GM23338 (cell line): Measurements from ENCODE around the gene SOX9. TPM values are rescaled to one million over a fixed set of nuclear protein-coding genes. Genes with fewer than 3 reads are reported as not detected.

Experiments used
- ATAC-seq: fragments of 200-7000 bp; cut with Tn5 transposase; 3 replicates; pipeline ENCODE4 v1.9.1; 2020
- DNase-seq: peaks from one replicate; pipeline ENCODE4 v3.0.0-alpha.2; 2015; ENCODE audit warnings: low spot score
- H2AFZ ChIP-seq: fragments of 200-600 bp; sonication (generic); 2 replicates; pipeline ENCODE4 v1.8.0; 2016; ENCODE audit warnings: antibody characterized with exemption, mild to moderate bottlenecking, moderate library complexity
- H3F3A ChIP-seq: fragments of 200-600 bp; sonication (generic); replicated peaks from 2 replicates; pipeline ENCODE4 v1.8.0; 2017; ENCODE audit warnings: antibody characterized with exemption, mixed run types, low read depth
- H3K27ac ChIP-seq: fragments of 200-600 bp; sonication (generic); 2 replicates; pipeline ENCODE4 v1.6.1; 2016; ENCODE audit warnings: low read depth
- H3K27me3 ChIP-seq: fragments of 200-600 bp; sonication (generic); 2 replicates; pipeline ENCODE4 v1.8.0; 2016; ENCODE audit warnings: mild to moderate bottlenecking, mixed run types, moderate library complexity; ENCODE audit not compliant: insufficient read depth
- H3K36me3 ChIP-seq: fragments of 200-600 bp; sonication (generic); 2 replicates; pipeline ENCODE4 v1.8.0; 2016; ENCODE audit warnings: mild to moderate bottlenecking; ENCODE audit not compliant: insufficient read depth
- H3K4me1 ChIP-seq: fragments of 200-600 bp; sonication (generic); 2 replicates; pipeline ENCODE4 v1.8.0; 2016; ENCODE audit warnings: mild to moderate bottlenecking, moderate library complexity; ENCODE audit not compliant: insufficient read depth
- H3K4me2 ChIP-seq: fragments of 200-600 bp; sonication (generic); 2 replicates; pipeline ENCODE4 v1.7.1; 2017; ENCODE audit warnings: mixed run types
- H3K4me3 ChIP-seq: fragments of 200-600 bp; sonication (generic); 2 replicates; pipeline ENCODE4 v1.6.1; 2016; ENCODE audit warnings: mixed run types
- H3K79me2 ChIP-seq: fragments of 200-600 bp; sonication (generic); replicated peaks from 2 replicates; pipeline ENCODE4 v1.8.0; 2017; ENCODE audit warnings: mild to moderate bottlenecking; ENCODE audit not compliant: insufficient read depth
- H3K9me2 ChIP-seq: fragments of 200-600 bp; sonication (generic); 2 replicates; pipeline ENCODE4 v1.8.0; 2017; ENCODE audit not compliant: insufficient read depth
- H4K20me1 ChIP-seq: fragments of 200-600 bp; sonication (generic); replicated peaks from 2 replicates; pipeline ENCODE4 v1.8.0; 2017; ENCODE audit warnings: mild to moderate bottlenecking; ENCODE audit not compliant: insufficient read depth
- H3K27ac Mint-ChIP-seq: 2 replicates; pipeline ENCODE4 v1.8.0; 2020; ENCODE audit warnings: inconsistent platforms, mild to moderate bottlenecking, moderate library complexity, mixed read lengths
- H3K27me3 Mint-ChIP-seq: 3 replicates; pipeline ENCODE4 v1.8.0; 2022; ENCODE audit warnings: low read depth, mild to moderate bottlenecking, moderate library complexity, mixed read lengths, inconsistent platforms; ENCODE audit not compliant: insufficient read depth, poor library complexity
- H3K36me3 Mint-ChIP-seq: 3 replicates; pipeline ENCODE4 v1.8.0; 2021; ENCODE audit warnings: low read depth, mild to moderate bottlenecking, inconsistent platforms, moderate library complexity, mixed read lengths
- H3K4me1 Mint-ChIP-seq: 3 replicates; pipeline ENCODE4 v1.8.0; 2020; ENCODE audit warnings: mild to moderate bottlenecking, inconsistent platforms, mixed read lengths
- H3K4me3 Mint-ChIP-seq: 3 replicates; pipeline ENCODE4 v1.8.0; 2021; ENCODE audit warnings: moderate library complexity, mild to moderate bottlenecking, inconsistent platforms, mixed read lengths
- H3K9me3 Mint-ChIP-seq: 3 replicates; pipeline ENCODE4 v1.8.0; 2020; ENCODE audit warnings: moderate library complexity, mild to moderate bottlenecking, inconsistent platforms, mixed read lengths
- EZH2 ChIP-seq: fragments of 200-600 bp; sonication (generic); IDR thresholded peaks from one replicate; pipeline ENCODE4 v1.8.0; 2017; ENCODE audit warnings: antibody characterized with exemption, mild to moderate bottlenecking, low read depth; ENCODE audit not compliant: unreplicated experiment
- EZH2phosphoT487 ChIP-seq: fragments of 200-600 bp; sonication (generic); IDR thresholded peaks from one replicate; pipeline ENCODE4 v1.8.1; 2018; ENCODE audit warnings: antibody characterized with exemption; ENCODE audit not compliant: unreplicated experiment
- NANOG ChIP-seq: IDR thresholded peaks from 2 replicates; pipeline ENCODE4 v1.6.1; 2016; ENCODE audit warnings: antibody characterized with exemption, borderline replicate concordance
- POLR2AphosphoS5 ChIP-seq: IDR thresholded peaks from 2 replicates; pipeline ENCODE4 v1.6.1; 2016; ENCODE audit warnings: antibody characterized with exemption, low read depth
- REST ChIP-seq: IDR thresholded peaks from one replicate; pipeline ENCODE4 v1.6.1; 2018; ENCODE audit warnings: antibody characterized with exemption; ENCODE audit not compliant: unreplicated experiment
- STAT1 ChIP-seq: IDR thresholded peaks from one replicate; pipeline ENCODE4 v1.6.1; 2016; ENCODE audit warnings: antibody characterized with exemption; ENCODE audit not compliant: unreplicated experiment
- ZNF114 ChIP-seq: fragments of 250-450 bp; sonication (Bioruptor Pico); IDR thresholded peaks from 2 replicates; pipeline ENCODE4 v1.5.0; 2020; ENCODE audit warnings: mild to moderate bottlenecking, moderate library complexity
- polyA plus RNA-seq: library from polyadenylated mRNA; unstranded; fragments of >200 nt; fragmentation: Nextera tagmentation; extraction: Ambion mirVana; gene quantifications from 2 replicates; pipeline ENCODE4 v1.2.1, GENCODE V29; 2016
- total RNA-seq: library from RNA; depleted of rRNA; stranded (reverse); fragments of >200 nt; shearing (Covaris generic); gene quantifications from 2 replicates; pipeline ENCODE4 v1.2.3, GENCODE V29; 2014
- TF ChIP-seq, protein P1 (sequence below): fragments of 250-450 bp; sonication (Bioruptor Pico); IDR thresholded peaks from 2 replicates; pipeline ENCODE4 v1.5.0; 2020; ENCODE audit warnings: mild to moderate bottlenecking, moderate library complexity
- TF ChIP-seq, protein P2 (sequence below): IDR thresholded peaks from 2 replicates; pipeline ENCODE4 v1.6.1; 2016; ENCODE audit warnings: antibody characterized with exemption
- TF ChIP-seq, protein P3 (sequence below), 2 experiments: fragments of 200-600 bp in 1 of 2; sonication (generic) in 1 of 2; conservative IDR thresholded peaks; 2 replicates each; pipeline versions ENCODE4 v1.5.1 to v1.6.1; 2016 to 2017; ENCODE audit warnings: antibody characterized with exemption in 2 of 2, low read depth in 2 of 2, mild to moderate bottlenecking in 2 of 2, moderate library complexity in 1 of 2

The SOX9 gene
- total and polyA plus RNA-seq, 2 experiments from 2014 or later = 4.4 TPM

GRCh38 chr17:72121164-72122009 is 567 bp downstream of the SOX9 start:
- 0 out of 2 replicates have a peak, but pooled peaks cover 9% of the 10 kb centered on the region for H3K79me2 ChIP-seq
- H3F3A ChIP-seq = peaks cover 7% of the 10 kb centered on the region; the same call in 1 of the 2 replicates
- H3K27me3 Mint-ChIP-seq = peaks cover 52% of the 10 kb centered on the region
- H3K9me2 ChIP-seq = no peaks in the 10 kb centered on the region
- peaks cover 46% of the 10 kb centered on the region for H3K4me1 Mint-ChIP-seq
- peak overlapping the region; percentile 85 for H3K4me3 ChIP-seq
- no peaks in the 10 kb centered on the region for H4K20me1 ChIP-seq
- TF ChIP-seq, protein P1, sequence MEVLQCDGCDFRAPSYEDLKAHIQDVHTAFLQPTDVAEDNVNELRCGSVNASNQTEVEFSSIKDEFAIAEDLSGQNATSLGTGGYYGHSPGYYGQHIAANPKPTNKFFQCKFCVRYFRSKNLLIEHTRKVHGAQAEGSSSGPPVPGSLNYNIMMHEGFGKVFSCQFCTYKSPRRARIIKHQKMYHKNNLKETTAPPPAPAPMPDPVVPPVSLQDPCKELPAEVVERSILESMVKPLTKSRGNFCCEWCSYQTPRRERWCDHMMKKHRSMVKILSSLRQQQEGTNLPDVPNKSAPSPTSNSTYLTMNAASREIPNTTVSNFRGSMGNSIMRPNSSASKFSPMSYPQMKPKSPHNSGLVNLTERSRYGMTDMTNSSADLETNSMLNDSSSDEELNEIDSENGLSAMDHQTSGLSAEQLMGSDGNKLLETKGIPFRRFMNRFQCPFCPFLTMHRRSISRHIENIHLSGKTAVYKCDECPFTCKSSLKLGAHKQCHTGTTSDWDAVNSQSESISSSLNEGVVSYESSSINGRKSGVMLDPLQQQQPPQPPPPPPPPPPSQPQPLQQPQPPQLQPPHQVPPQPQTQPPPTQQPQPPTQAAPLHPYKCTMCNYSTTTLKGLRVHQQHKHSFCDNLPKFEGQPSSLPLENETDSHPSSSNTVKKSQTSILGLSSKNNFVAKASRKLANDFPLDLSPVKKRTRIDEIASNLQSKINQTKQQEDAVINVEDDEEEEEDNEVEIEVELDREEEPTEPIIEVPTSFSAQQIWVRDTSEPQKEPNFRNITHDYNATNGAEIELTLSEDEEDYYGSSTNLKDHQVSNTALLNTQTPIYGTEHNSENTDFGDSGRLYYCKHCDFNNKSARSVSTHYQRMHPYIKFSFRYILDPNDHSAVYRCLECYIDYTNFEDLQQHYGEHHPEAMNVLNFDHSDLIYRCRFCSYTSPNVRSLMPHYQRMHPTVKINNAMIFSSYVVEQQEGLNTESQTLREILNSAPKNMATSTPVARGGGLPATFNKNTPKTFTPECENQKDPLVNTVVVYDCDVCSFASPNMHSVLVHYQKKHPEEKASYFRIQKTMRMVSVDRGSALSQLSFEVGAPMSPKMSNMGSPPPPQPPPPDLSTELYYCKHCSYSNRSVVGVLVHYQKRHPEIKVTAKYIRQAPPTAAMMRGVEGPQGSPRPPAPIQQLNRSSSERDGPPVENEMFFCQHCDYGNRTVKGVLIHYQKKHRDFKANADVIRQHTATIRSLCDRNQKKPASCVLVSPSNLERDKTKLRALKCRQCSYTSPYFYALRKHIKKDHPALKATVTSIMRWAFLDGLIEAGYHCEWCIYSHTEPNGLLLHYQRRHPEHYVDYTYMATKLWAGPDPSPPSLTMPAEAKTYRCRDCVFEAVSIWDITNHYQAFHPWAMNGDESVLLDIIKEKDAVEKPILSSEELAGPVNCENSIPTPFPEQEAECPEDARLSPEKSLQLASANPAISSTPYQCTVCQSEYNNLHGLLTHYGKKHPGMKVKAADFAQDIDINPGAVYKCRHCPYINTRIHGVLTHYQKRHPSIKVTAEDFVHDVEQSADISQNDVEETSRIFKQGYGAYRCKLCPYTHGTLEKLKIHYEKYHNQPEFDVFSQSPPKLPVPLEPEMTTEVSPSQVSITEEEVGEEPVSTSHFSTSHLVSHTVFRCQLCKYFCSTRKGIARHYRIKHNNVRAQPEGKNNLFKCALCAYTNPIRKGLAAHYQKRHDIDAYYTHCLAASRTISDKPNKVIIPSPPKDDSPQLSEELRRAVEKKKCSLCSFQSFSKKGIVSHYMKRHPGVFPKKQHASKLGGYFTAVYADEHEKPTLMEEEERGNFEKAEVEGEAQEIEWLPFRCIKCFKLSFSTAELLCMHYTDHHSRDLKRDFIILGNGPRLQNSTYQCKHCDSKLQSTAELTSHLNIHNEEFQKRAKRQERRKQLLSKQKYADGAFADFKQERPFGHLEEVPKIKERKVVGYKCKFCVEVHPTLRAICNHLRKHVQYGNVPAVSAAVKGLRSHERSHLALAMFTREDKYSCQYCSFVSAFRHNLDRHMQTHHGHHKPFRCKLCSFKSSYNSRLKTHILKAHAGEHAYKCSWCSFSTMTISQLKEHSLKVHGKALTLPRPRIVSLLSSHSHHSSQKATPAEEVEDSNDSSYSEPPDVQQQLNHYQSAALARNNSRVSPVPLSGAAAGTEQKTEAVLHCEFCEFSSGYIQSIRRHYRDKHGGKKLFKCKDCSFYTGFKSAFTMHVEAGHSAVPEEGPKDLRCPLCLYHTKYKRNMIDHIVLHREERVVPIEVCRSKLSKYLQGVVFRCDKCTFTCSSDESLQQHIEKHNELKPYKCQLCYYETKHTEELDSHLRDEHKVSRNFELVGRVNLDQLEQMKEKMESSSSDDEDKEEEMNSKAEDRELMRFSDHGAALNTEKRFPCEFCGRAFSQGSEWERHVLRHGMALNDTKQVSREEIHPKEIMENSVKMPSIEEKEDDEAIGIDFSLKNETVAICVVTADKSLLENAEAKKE (CRISPR knock-in tag) = no peak
- TF ChIP-seq EZH2 (peak; percentile 43), NANOG (no peak), STAT1 (no peak), EZH2phosphoT487 (no peak), POLR2AphosphoS5 (no peak), REST (no peak), ZNF114 (CRISPR knock-in tag) (no peak)
- TF ChIP-seq, protein P2, sequence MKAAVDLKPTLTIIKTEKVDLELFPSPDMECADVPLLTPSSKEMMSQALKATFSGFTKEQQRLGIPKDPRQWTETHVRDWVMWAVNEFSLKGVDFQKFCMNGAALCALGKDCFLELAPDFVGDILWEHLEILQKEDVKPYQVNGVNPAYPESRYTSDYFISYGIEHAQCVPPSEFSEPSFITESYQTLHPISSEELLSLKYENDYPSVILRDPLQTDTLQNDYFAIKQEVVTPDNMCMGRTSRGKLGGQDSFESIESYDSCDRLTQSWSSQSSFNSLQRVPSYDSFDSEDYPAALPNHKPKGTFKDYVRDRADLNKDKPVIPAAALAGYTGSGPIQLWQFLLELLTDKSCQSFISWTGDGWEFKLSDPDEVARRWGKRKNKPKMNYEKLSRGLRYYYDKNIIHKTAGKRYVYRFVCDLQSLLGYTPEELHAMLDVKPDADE = no peak
- TF ChIP-seq, protein P3, sequence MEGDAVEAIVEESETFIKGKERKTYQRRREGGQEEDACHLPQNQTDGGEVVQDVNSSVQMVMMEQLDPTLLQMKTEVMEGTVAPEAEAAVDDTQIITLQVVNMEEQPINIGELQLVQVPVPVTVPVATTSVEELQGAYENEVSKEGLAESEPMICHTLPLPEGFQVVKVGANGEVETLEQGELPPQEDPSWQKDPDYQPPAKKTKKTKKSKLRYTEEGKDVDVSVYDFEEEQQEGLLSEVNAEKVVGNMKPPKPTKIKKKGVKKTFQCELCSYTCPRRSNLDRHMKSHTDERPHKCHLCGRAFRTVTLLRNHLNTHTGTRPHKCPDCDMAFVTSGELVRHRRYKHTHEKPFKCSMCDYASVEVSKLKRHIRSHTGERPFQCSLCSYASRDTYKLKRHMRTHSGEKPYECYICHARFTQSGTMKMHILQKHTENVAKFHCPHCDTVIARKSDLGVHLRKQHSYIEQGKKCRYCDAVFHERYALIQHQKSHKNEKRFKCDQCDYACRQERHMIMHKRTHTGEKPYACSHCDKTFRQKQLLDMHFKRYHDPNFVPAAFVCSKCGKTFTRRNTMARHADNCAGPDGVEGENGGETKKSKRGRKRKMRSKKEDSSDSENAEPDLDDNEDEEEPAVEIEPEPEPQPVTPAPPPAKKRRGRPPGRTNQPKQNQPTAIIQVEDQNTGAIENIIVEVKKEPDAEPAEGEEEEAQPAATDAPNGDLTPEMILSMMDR (conservative IDR thresholded peaks at IDR 0.05; ENCODE audit: low read depth in 2 of 2) = peak in 1 of 2 experiments; percentile 26; a peak in 2 of 4 replicates
- 0 out of 3 replicates have a peak, but pooled peaks cover 3% of the 10 kb centered on the region for H3K9me3 Mint-ChIP-seq
- H3K36me3 Mint-ChIP-seq = peaks cover 22% of the 10 kb centered on the region
- H2AFZ ChIP-seq = peak overlapping the region; percentile 9
- H3K27me3 ChIP-seq = peaks cover 82% of the 10 kb centered on the region
- H3K27ac Mint-ChIP-seq = no peak overlapping the region; the same call in 1 of the 2 replicates
- peaks cover 41% of the 10 kb centered on the region for H3K4me1 ChIP-seq
- H3K36me3 ChIP-seq = no peaks in the 10 kb centered on the region; the same call in 1 of the 2 replicates
- ATAC-seq (peak; percentile 12), DNase-seq (peak; percentile 66)
- peak overlapping the region; percentile 97 for H3K4me2 ChIP-seq
- H3K4me3 Mint-ChIP-seq = peak overlapping the region; percentile 97
- H3K27ac ChIP-seq = no peak overlapping the region
